Activated T-cell treated with anti-CD3 and anti-CD28 coated beads for 48 hours (primary cell): ENCODE data around the gene PCED1A.

Experiments
- DNase-seq: peaks from one replicate; pipeline ENCODE4 v3.0.0-alpha.2; 2020; ENCODE audit warnings: low read depth

Gene PCED1A

GRCh38 chr20:2840138-2840966, at the start of gene PCED1A, which contains the start of gene VPS16:
Gene PCED1A, minus strand, starts transcription at chr20:2840655. Its CDS starts 743 bp downstream, at chr20:2839912.
Gene VPS16, plus strand, starts transcription at chr20:2840745. Its CDS starts 30 bp downstream, at chr20:2840775.
- peak; percentile 90 for DNase-seq

DNA sequence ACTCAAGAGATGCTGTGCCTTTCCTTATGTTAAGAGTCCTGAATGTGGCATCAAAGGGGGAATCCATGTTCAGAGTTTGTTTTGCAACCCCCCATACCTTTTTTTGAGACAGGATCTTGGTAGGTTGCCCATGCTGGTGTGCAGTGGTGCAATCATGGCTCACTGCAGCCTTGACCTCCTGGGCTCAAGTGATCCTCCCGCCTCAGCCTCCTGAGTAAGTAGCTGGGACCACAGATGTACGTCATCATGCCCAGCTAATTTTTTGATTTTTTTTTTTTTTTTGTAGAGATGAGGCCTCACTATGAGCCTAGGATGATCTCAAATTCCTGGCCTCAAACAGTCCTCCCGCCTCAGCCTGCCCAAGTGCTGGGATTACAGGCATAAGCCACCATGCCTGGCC, 49.3 kb upstream of the PCED1A start:
- DNase-seq: no peak

DNA sequence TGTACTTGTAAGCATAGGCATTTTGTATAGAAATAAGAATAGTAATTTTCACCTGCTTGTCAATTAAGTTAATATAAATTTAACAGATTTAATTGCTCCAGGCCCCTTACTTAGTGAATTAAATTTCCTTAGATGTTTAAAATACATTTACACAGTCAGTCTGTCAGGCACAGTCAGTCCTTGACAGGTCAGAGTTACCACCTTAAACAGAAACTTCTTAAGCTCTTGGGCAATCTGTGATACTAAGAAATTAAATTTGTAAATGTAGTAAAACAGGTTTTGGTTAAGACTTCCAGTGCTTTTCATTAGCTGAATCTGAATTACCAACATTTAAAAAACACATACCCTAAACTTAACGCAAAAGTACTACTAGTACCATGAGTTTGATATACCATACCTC, 48.8 kb upstream of the PCED1A start:
- no peak for DNase-seq

- DNase-seq: no peak
These were observed 47.9 kb upstream of the PCED1A start for GRCh38 chr20:2888224-2888955.

GRCh38 chr20:2887715-2888114, 47.3 kb upstream of the PCED1A start:
- no peak for DNase-seq

GRCh38 chr20:2883726-2884637, 43.5 kb upstream of the PCED1A start:
- no peak for DNase-seq

GRCh38 chr20:2880650-2881049, 40.2 kb upstream of the PCED1A start:
- DNase-seq: no peak

- DNase-seq: no peak
These were observed 38.7 kb upstream of the PCED1A start for GRCh38 chr20:2879146-2879545.

- DNase-seq: no peak
These were observed 38.1 kb upstream of the PCED1A start for GRCh38 chr20:2878515-2878914.

DNA sequence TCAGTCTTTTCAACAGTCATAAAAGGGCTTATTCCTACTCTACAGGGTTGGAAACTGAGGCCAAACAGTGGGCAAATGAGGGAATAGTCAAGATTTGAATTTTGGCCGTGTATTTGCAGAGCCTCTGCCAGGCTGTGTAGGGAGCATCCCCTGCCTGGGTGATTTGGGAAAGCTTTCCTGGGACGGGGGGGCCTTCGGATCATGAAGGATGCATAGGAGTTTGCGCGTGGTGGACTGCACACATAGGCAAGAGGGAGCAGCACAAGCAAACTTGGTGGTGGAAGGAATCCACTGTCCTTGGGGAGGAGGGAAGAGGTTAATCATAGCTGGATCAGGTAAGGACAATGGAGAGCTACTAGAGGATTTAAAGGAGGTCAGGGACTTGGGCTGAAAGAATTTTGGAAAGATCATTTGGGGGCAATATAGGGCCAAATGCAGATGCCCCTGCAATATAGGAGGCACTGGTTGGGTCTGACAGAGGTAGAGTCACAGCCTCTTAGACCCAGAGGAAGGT, 35.3 kb upstream of the PCED1A start:
- no peak for DNase-seq

DNA sequence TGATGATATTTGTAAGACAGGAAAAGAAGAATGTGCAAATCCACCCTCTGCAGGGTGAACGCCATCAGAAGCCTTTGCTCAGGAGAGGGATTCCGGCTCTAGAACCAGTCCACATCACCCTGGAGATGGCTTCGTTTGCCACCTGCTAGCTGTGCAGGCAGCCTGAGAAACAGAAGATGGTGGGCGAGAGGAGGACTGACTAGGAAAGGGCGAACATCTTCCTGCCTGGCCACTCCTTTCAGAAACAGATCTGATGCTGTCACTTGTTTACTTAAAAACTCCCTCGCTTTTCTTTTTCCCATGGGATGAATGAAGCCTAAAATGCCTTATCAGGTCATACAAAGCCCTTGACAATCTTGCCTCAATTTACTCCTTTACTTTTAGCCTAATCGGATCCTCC, 34.0 kb upstream of the PCED1A start:
- no peak for DNase-seq

- peak; percentile 70 for DNase-seq
These were observed 33.2 kb upstream of the PCED1A start for GRCh38 chr20:2873747-2874041.

DNA sequence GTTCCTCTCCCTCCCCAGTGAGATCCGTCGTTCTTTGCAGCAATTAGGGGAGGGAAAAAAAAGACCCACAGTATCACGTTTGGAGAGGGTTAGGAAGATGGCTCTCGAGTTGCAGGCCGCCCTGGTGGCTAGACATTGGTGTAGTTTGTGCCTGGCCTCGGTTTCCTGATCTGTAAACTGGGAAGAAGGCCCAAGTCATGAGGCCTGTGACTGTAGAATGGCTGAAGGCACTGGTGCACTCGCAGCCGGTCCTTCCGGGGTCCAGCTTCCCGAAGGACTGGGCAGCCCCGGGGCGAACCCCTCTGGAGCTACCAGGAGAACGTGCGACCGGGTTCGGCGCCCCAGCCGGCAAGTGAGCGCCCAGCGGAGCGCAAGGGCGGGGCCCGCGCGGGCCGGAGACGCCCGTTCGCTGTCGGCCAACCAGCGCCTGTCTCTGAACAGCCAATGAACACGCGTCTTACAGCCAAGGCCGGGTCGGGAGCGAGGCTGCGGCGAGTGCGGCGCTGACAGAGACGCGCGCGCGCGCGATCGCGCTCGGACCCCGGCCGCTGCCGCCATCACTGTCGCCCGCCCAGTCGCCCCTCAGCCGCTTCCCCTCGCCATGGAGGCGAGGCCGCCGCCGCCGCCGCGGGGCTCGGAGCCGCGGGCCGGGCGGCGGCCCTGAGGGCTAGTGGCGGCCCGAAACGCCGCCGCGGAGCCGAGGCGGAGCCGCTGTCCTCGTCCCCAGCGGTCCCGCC, 32.7 kb upstream of the PCED1A start, which contains the start of gene PTPRA:
Gene PTPRA (plus strand): TSS at position 472 of the 737 bp plus-strand sequence. CDS start 90,797 bp downstream, outside the sequence.
- DNase-seq: peak; percentile 91

GRCh38 chr20:2872459-2873009, 32.1 kb upstream of the PCED1A start:
- DNase-seq: peak; percentile 80

GRCh38 chr20:2871661-2872458, 31.4 kb upstream of the PCED1A start:
- peak; percentile 54 for DNase-seq

DNA sequence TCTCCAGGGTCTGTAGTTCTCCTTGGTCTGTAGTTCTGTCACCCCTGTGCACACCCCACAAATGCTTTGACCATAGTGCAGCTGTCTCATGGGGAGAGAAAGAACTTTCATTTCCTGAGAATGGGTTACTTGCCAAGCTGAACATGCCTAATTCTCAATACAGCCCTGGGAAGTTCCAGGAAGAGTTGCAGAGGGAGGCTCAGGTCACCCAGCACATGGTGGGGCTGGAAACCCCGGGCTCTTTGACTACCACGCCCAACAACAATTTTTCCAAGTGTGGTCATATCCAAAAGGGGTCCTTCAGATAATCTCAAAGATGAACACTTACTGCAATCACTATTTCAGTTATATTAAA, 30.6 kb upstream of the PCED1A start:
- no peak for DNase-seq

GRCh38 chr20:2869381-2869780, 28.9 kb upstream of the PCED1A start:
- no peak for DNase-seq

DNA sequence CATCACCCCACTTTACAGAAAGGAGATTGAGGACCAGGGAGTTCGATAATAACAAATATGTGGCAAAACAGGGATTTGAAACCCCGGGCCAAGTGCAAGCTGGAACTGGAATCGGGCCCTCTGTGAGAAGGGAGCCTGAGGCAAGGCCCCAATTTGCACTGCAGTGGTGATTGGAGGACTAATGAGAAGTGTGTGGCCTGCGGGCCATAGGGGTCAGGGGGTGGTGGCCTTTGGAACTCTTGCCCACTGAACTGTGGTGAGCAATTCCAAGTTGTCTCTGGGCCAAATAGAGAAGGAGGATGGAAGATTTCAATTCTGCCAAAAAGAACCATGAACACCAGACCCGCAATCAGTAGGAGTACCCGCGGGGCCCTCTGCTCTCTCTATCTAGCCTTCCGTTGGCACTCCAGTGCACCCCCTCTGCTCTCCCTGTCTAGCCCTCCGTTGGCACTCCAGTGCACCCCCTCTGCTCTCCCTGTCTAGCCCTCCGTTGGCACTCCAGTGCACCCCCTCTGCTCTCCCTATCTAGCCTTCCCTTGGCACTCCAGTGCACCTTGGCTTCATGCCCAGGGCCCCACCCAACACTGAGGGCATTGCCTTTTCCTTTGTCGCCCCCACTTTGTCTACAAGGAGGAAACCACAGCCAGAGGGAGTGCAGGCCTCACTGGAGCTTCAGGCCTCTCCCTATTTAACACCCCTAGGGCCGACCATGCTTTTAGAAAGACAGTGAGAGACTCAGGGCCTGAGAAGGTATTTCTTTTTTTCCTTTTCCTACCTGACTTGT, 26.8 kb upstream of the PCED1A start:
- no peak for DNase-seq

GRCh38 chr20:2866236-2866635, 25.8 kb upstream of the PCED1A start:
- no peak for DNase-seq
